Pancreas (tissue), 10 donors: ENCODE data around the gene RBAK. TPM values are rescaled to one million over a fixed set of nuclear protein-coding genes. Genes with fewer than 3 reads are reported as not detected.
"Not testable (repeated sequence)": the region's sequence is repeated elsewhere in the genome, so short reads cannot be mapped to it uniquely, and the experiment has no call there.

Experiments
- ATAC-seq, 4 donors: fragments of 200-7000 bp; cut with Tn5 transposase; one replicate each; pipeline versions ENCODE4 v1.8.0 to v1.9.1; 2020; ENCODE audit warnings: mild to moderate bottlenecking in 4 of 4, moderate library complexity in 4 of 4
- DNase-seq, 6 donors: peaks; one replicate each; pipeline ENCODE4 v3.0.0-alpha.2; 2020
- FAIRE-seq: peaks from 2 replicates; lab custom pipeline; 2012; peaks lifted over from hg19 to GRCh38; lab: Jason Lieb, UNC
- H3K27ac ChIP-seq, 4 donors: fragments of 200-600 bp; sonication (generic); 1 replicate in 3 of 4; 2 replicates in 1 of 4; pipeline versions ENCODE4 v1.5.0 to v1.8.0; 2020
- H3K27me3 ChIP-seq, 4 donors: fragments of 200-600 bp; one replicate each; pipeline ENCODE4 v1.8.0; 2021
- H3K36me3 ChIP-seq, 3 donors: fragments of 200-600 bp; sonication (generic) in 1 of 3; one replicate each; pipeline versions ENCODE4 v1.5.0 to v1.8.0; 2020 to 2021
- H3K4me1 ChIP-seq, 3 donors: fragments of 200-600 bp; one replicate each; pipeline ENCODE4 v1.8.0; 2021
- H3K4me3 ChIP-seq, 4 donors: fragments of 200-600 bp; sonication (generic) in 2 of 4; one replicate each; pipeline versions ENCODE4 v1.5.0 to v1.8.0; 2020 to 2021
- H3K9me3 ChIP-seq, 4 donors: fragments of 200-600 bp; one replicate each; pipeline ENCODE4 v1.8.0; 2021
- WGBS, 2 donors: extraction: QIAGEN DNeasy Blood & Tissue Kit; methylation state at CpG; one replicate each; pipeline ENCODE4 v1.1.7; 2013; 5-methylcytosine and 5-hydroxymethylcytosine counted together
- intact Hi-C, 3 donors: fragments of 100-400 bp; cut with DNase I; formaldehyde crosslinking; loops; one replicate each; pipeline versions ENCODE4 v1.11.1 to v1.14.2; 2022
- polyA plus RNA-seq, 2 donors: library from polyadenylated mRNA; stranded (reverse); fragments of 200-250 nt; gene quantifications; one replicate each; pipeline ENCODE4 v1.2.3, GENCODE V29; 2013
- total RNA-seq, 6 donors: library from RNA; stranded (reverse); fragmentation: NEBNext Ultra II Directional in 4 of 6; extraction: Animal tissue kit (Norgen Biotek cat#: 25700) in 4 of 6; gene quantifications; one replicate each; pipeline versions ENCODE4 v1.2.1 to v1.2.4, GENCODE V29; 2021 to 2023
- TF ChIP-seq, protein P1 (sequence below), 4 donors: fragments of 200-600 bp; sonication (generic) in 3 of 4; IDR thresholded peaks; one replicate each; pipeline versions ENCODE4 v1.5.0 to v1.8.0; 2021; ENCODE audit warnings: antibody characterized with exemption in 4 of 4
- donor health status: healthy with polysubstance abuse.
- donor health status: DM: no; HTN: no; CAD: no; lungs with moderate emphysema.
- donor health status: DM: no; HTN: no; CAD: no.
- donor health status: control.
- donor health status: control.
- donor health status: Bipolar disorder and iron deficiency.
- donor health status: DM: yes; HTN: yes; CAD: no.
- donor health status: DM: no; HTN: no; CAD: no.
- donor health status: DM: no; HTN: no; CAD: no.
- donor health status: DM: yes; HTN: yes; CAD: no.

The RBAK gene
- total and polyA plus RNA-seq, 8 donors = 3.3 to 7.9 (median 5.6) TPM

DNA sequence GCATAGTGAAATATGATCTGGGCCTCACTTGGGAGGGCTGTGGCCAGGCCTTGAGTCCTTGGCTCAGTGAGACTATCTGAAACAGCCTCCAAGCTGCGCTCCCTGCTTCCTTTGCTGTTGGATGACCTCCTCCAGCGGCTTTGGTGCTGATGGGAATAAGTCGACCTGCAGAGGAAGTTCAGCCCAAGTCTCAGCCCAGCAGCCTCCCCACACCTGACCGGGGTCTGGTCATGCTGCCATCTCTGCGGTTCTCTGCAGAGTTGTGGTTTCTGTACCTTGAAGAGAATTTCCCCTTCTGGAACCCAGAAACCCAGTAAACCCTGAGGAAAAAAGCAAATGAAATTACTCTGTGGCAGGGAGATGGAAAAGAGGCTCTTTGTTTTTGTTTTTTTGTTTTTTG, 4.6 kb upstream of the RBAK start:
- H3K4me3 ChIP-seq = no peak overlapping the region
- DNase-seq (no peak), FAIRE-seq (no peak), ATAC-seq (no peak)
- TF ChIP-seq, protein P1, sequence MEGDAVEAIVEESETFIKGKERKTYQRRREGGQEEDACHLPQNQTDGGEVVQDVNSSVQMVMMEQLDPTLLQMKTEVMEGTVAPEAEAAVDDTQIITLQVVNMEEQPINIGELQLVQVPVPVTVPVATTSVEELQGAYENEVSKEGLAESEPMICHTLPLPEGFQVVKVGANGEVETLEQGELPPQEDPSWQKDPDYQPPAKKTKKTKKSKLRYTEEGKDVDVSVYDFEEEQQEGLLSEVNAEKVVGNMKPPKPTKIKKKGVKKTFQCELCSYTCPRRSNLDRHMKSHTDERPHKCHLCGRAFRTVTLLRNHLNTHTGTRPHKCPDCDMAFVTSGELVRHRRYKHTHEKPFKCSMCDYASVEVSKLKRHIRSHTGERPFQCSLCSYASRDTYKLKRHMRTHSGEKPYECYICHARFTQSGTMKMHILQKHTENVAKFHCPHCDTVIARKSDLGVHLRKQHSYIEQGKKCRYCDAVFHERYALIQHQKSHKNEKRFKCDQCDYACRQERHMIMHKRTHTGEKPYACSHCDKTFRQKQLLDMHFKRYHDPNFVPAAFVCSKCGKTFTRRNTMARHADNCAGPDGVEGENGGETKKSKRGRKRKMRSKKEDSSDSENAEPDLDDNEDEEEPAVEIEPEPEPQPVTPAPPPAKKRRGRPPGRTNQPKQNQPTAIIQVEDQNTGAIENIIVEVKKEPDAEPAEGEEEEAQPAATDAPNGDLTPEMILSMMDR (IDR thresholded peaks at IDR 0.05) = no peak
- H3K9me3 ChIP-seq = no peaks in the 10 kb centered on the region
- H3K27me3 ChIP-seq = no peaks in the 10 kb centered on the region
- WGBS, 2 donors = 82 to 85% methylated on average over 5 of the region's 5 CpGs
- intact Hi-C loops = no loop called here
- H3K36me3 ChIP-seq = no peaks in the 10 kb centered on the region
- H3K27ac ChIP-seq = no peak overlapping the region
- H3K4me1 ChIP-seq = no peaks in the 10 kb centered on the region

DNA sequence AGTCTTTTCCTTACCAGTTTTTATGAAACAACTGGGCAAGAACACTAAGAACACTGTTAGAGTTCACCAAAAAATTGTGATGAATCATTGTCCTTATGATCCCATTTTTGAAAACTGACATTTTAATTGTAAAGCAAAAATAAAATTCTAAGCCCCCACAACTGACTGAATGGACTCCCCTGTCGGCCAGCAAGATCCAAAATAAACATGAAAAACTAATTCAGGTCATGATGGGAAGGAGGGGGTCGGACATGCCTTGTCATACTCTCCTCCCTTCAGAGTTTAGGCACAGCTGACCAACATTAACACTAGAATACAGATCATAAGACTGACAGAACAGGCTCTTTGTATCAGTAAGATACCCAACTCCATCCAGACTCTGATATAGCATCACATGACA, 2.0 kb upstream of the RBAK start:
- Histone ChIP-seq H3K36me3 (no peaks in the 10 kb centered on the region), H3K27ac (no peak overlapping the region), H3K9me3 (no peaks in the 10 kb centered on the region), H3K4me1 (peaks cover 0 to 4% (median 0%) of the 10 kb centered on the region in 3 donors), H3K27me3 (no peaks in the 10 kb centered on the region), H3K4me3 (no peak overlapping the region)
- no peak for DNase-seq
- TF ChIP-seq, protein P1 (IDR thresholded peaks at IDR 0.05) = no peak
- WGBS, 2 donors = 71 to 78% methylated on average over 2 of the region's 2 CpGs
- ATAC-seq = no peak
- intact Hi-C loops = no loop called here
- FAIRE-seq = no peak

DNA sequence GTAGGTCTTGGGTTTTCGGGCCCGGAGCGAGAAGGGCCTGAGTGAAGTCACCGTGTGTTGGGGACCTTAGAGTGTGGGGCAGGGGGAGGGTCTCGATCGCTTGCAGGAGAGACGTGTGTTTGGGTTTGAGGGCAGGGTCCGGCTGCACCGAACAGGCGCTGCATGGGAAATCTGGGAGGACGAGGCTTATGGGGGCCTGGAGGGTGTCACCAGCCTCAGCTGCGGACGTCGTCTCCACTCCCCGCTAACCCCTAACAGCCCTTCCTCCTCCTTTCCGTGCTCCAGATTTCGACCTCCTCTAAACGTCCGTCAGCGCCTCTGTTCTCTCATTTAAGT, 705 bp downstream of the RBAK start:
- Histone ChIP-seq H3K27ac (peak overlapping the region; percentile 61 to 81 (median 71)), H3K36me3 (peaks cover 0 to 11% (median 4%) of the 10 kb centered on the region in 3 donors), H3K4me3 (peak overlapping the region; percentile 93 to 99 (median 94))
- DNase-seq, H3K9me3 ChIP-seq, FAIRE-seq, H3K27me3 ChIP-seq, ATAC-seq, H3K4me1 ChIP-seq, intact Hi-C loops: not testable (repeated sequence)
- 0 to 1% methylated on average over 20 of the region's 20 CpGs for WGBS, 2 donors

DNA sequence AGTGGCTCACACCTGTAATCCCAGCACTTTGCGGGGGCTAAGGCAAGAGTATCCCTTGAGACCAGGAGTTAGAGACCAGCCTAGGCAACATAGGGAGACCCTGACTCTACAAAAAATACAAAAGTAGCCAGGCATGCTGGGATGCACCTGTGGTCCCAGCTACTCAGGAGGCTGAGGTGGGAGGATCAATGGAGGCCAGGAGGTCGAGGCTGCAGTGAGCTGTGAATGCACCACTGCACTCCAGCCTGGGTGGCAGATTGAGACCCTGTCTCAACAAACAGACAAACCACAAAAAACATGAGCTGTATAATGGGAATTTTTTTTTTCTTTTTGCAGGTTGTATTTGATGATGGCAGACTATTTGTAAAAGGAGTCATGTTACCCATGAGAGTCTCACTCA, 1.5 kb downstream of the RBAK start:
- H3K27me3 ChIP-seq, H3K9me3 ChIP-seq, intact Hi-C loops, DNase-seq, H3K4me1 ChIP-seq, FAIRE-seq, ATAC-seq, H3K27ac ChIP-seq: not testable (repeated sequence)
- Histone ChIP-seq H3K36me3 (peaks cover 0 to 11% (median 4%) of the 10 kb centered on the region in 3 donors), H3K4me3 (peak overlapping the region in 1 of 4 donors; percentile 94)
- 99 to 100% methylated on average over 2 of the region's 2 CpGs for WGBS, 2 donors

DNA sequence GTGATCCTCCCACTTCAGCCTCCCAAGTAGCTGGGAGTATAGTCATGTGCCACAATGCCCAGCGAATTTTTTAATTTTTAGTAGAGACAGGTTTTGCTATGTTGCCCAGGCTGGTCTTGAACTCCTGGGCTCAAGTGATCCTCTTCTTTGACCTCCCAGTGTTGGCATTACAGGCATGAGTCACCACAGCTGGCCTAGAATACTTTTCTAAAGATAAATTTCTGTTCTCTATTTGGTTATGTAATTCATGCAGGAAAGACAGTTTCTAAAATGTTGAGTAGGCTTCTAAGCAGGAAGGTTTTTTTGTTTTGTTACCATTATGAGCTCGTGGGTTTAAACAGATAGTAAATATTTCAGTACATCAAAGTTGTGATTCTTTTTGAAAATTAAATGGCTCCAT, 5.0 kb downstream of the RBAK start:
- TF ChIP-seq, protein P1 (IDR thresholded peaks at IDR 0.05) = no peak
- intact Hi-C loops = no loop called here
- H3K27me3 ChIP-seq = no peaks in the 10 kb centered on the region
- H3K36me3 ChIP-seq = peaks cover 0 to 11% (median 4%) of the 10 kb centered on the region in 3 donors
- no peak overlapping the region for H3K4me3 ChIP-seq
- WGBS, 2 donors = 90 to 96% methylated on average over 2 of the region's 2 CpGs
- DNase-seq (no peak), ATAC-seq (no peak), FAIRE-seq (no peak)
- peaks cover 0 to 4% (median 0%) of the 10 kb centered on the region in 3 donors for H3K4me1 ChIP-seq
- no peaks in the 10 kb centered on the region for H3K9me3 ChIP-seq
- H3K27ac ChIP-seq = no peak overlapping the region

DNA sequence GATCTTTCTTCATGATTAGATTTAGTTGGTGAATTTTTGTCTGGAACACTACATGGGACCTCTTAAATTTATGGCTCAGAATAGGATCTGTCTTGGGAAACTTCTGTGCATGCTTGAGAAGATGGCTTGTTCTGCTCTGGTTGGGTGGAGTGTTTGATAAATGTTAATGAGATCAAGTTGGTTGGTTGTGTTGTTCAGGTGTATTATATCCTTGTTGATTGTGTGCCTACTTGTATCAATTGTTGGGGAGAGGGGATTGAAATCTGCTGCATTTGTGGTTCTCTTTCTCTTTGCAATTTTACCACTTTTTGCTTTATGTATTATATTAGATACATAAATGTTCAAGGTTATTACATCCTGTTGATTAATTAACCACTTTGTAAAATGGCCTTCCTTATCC, 6.1 kb downstream of the RBAK start:
- H3K4me3 ChIP-seq, H3K27ac ChIP-seq, DNase-seq, intact Hi-C loops, H3K27me3 ChIP-seq, FAIRE-seq, H3K9me3 ChIP-seq, H3K4me1 ChIP-seq, ATAC-seq: not testable (repeated sequence)
- H3K36me3 ChIP-seq = peaks cover 0 to 11% (median 4%) of the 10 kb centered on the region in 3 donors
